HepG2 (cell line): ENCODE measurements around the gene EEF1AKMT3. TPM values are rescaled to one million over a fixed set of nuclear protein-coding genes. Genes with fewer than 3 reads are reported as not detected.

Experiments
- BHLHE40 ChIP-seq: IDR thresholded peaks from 2 replicates; pipeline ENCODE4 v1.6.1; 2011; ENCODE audit warnings: low read length, improper control_type of control experiment
- FOXO1 ChIP-seq: sonication (generic); formaldehyde crosslinking; IDR thresholded peaks from 2 replicates; pipeline ENCODE4 v1.4.0; 2020; ENCODE audit warnings: missing genetic modification reagents
- HOXA3 ChIP-seq: sonication (generic); formaldehyde crosslinking; IDR thresholded peaks from 2 replicates; pipeline ENCODE4 v1.5.0; 2020; ENCODE audit warnings: missing genetic modification reagents
- IKZF4 ChIP-seq: sonication (generic); formaldehyde crosslinking; IDR thresholded peaks from 2 replicates; pipeline ENCODE4 v1.5.1; 2020; ENCODE audit warnings: borderline replicate concordance, mild to moderate bottlenecking, low read depth, missing genetic modification reagents; ENCODE audit errors: not compliant biosample characterization
- MTA3 ChIP-seq: sonication (generic); formaldehyde crosslinking; IDR thresholded peaks from 2 replicates; pipeline ENCODE4 v1.4.0; 2020; ENCODE audit warnings: missing genetic modification reagents
- NFRKB ChIP-seq: fragments of 450-650 bp; IDR thresholded peaks from 2 replicates; pipeline ENCODE4 v1.6.1; 2017
- NR3C1 ChIP-seq: sonication (generic); formaldehyde crosslinking; IDR thresholded peaks from 2 replicates; pipeline ENCODE4 v1.4.0; 2020; ENCODE audit warnings: missing genetic modification reagents
- PLRG1 ChIP-seq: fragments of 450-650 bp; conservative IDR thresholded peaks from 2 replicates; pipeline ENCODE4 v1.6.1; 2016
- PRPF4 ChIP-seq: fragments of 200-400 bp; formaldehyde crosslinking; IDR thresholded peaks from 2 replicates; pipeline ENCODE4 v1.6.1; 2016; ENCODE audit warnings: low read length, low read depth; ENCODE audit not compliant: poor library complexity, severe bottlenecking
- SRSF9 ChIP-seq: fragments of 200-400 bp; formaldehyde crosslinking; IDR thresholded peaks from 2 replicates; pipeline ENCODE4 v1.6.1; 2018; ENCODE audit warnings: borderline replicate concordance, mild to moderate bottlenecking, low read depth, low read length; ENCODE audit not compliant: insufficient read depth, poor library complexity, severe bottlenecking
- SSRP1 ChIP-seq: IDR thresholded peaks from 2 replicates; pipeline ENCODE4 v1.6.1; 2016; ENCODE audit warnings: control low read depth
- TRIM24 ChIP-seq: sonication (generic); formaldehyde crosslinking; IDR thresholded peaks from 2 replicates; pipeline ENCODE4 v1.8.0; 2022; ENCODE audit warnings: mild to moderate bottlenecking, missing genetic modification reagents
- ZBTB21 ChIP-seq: sonication (generic); formaldehyde crosslinking; IDR thresholded peaks from 2 replicates; pipeline ENCODE4 v1.4.0; 2020; ENCODE audit warnings: missing genetic modification reagents
- ZFP36L1 ChIP-seq: sonication (generic); formaldehyde crosslinking; IDR thresholded peaks from 2 replicates; pipeline ENCODE4 v1.8.0; 2022; ENCODE audit warnings: mild to moderate bottlenecking, missing genetic modification reagents, moderate library complexity
- ZKSCAN5 ChIP-seq: sonication (generic); formaldehyde crosslinking; IDR thresholded peaks from 2 replicates; pipeline ENCODE4 v1.5.1; 2020; ENCODE audit warnings: mild to moderate bottlenecking, missing genetic modification reagents
- ZNF10 ChIP-seq: sonication (generic); formaldehyde crosslinking; IDR thresholded peaks from 2 replicates; pipeline ENCODE4 v1.4.0; 2020; ENCODE audit warnings: mild to moderate bottlenecking, low read depth, missing genetic modification reagents, borderline replicate concordance
- ZNF329 ChIP-seq: sonication (generic); formaldehyde crosslinking; IDR thresholded peaks from 2 replicates; pipeline ENCODE4 v1.9.0; 2021; ENCODE audit warnings: low read depth, mild to moderate bottlenecking, missing genetic modification reagents
- ZNF772 ChIP-seq: sonication (generic); formaldehyde crosslinking; IDR thresholded peaks from 2 replicates; pipeline ENCODE4 v1.5.0; 2020; ENCODE audit warnings: mild to moderate bottlenecking, missing genetic modification reagents
- ZNF788 ChIP-seq: sonication (generic); formaldehyde crosslinking; IDR thresholded peaks from 2 replicates; pipeline ENCODE4 v1.5.0; 2020; ENCODE audit warnings: mild to moderate bottlenecking, missing genetic modification reagents, borderline replicate concordance
- polyA plus RNA-seq, 8 experiments: library from polyadenylated mRNA; depleted of rRNA in 3 of 8; stranded (reverse) in 7 of 8; unstranded in 1 of 8; fragments of >200 nt; fragmentation: Illumina TruSeq in 4 of 8; extraction: Trizol in 4 of 8; gene quantifications; 2 replicates each; pipeline versions ENCODE4 v1.2.1 to v1.2.3, GENCODE V29; 2011 to 2016; ENCODE audit warnings: low read depth in 4 of 8, missing spikeins in 1 of 8, mixed read lengths in 1 of 8; ENCODE audit not compliant: insufficient read depth in 1 of 8
- total RNA-seq, 5 experiments: library from RNA; depleted of rRNA; stranded (reverse); fragments of >200 nt; fragmentation: Illumina TruSeq; extraction: Trizol; gene quantifications; 2 replicates each; pipeline ENCODE4 v1.2.3, GENCODE V29; 2016; ENCODE audit warnings: low read depth in 1 of 5
- TF ChIP-seq, protein P1 (sequence below): sonication (generic); formaldehyde crosslinking; IDR thresholded peaks from 2 replicates; pipeline ENCODE4 v1.5.0; 2020; ENCODE audit warnings: missing genetic modification reagents
- TF ChIP-seq, protein P2 (sequence below): conservative IDR thresholded peaks from 2 replicates; pipeline ENCODE4 v1.6.1; 2018; ENCODE audit warnings: missing genetic modification reagents
- TF ChIP-seq, protein P3 (sequence below): sonication (generic); formaldehyde crosslinking; IDR thresholded peaks from 2 replicates; pipeline ENCODE4 v1.4.0; 2020; ENCODE audit warnings: missing genetic modification reagents
- TF ChIP-seq, protein P4 (sequence below): sonication (generic); formaldehyde crosslinking; IDR thresholded peaks from 2 replicates; pipeline ENCODE4 v1.5.1; 2020; ENCODE audit warnings: missing genetic modification reagents, mild to moderate bottlenecking, borderline replicate concordance

EEF1AKMT3 gene
- total and polyA plus RNA-seq, 2 of the 13 experiments (the other 11 are each of a cell fraction or from before 2014, with no cell fraction given) = 4.7 to 11.4 TPM

DNA sequence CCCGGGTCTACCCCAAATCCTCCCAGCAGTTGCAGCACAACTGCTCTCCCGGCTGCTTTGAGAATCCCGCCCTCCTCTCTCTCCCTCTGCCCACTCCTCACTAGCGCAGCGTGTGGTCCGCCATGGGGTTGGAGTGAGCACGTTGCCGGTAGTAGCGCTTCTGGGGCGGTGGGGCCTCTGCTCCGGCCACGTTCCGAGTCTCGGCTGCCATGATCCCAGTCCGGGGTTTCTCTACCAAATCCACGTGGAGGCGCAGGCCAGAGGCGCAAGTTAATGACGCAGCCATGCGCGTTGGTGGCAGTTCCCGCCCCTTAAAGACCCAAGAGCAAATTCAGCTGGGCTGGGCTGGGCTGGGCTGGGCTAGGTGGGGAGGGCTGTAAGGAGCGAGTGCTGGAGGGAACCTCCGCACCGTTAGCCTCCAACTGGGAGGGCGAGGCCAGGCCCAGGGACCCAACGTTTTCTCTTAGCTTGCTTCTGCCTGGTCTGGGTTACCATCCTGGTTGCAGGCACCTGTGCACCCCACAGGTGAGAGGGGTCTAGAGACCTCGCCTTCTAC lies 463 bp upstream of the EEF1AKMT3 start, which contains the start of gene METTL1 (continued):
- TF ChIP-seq, protein P1, sequence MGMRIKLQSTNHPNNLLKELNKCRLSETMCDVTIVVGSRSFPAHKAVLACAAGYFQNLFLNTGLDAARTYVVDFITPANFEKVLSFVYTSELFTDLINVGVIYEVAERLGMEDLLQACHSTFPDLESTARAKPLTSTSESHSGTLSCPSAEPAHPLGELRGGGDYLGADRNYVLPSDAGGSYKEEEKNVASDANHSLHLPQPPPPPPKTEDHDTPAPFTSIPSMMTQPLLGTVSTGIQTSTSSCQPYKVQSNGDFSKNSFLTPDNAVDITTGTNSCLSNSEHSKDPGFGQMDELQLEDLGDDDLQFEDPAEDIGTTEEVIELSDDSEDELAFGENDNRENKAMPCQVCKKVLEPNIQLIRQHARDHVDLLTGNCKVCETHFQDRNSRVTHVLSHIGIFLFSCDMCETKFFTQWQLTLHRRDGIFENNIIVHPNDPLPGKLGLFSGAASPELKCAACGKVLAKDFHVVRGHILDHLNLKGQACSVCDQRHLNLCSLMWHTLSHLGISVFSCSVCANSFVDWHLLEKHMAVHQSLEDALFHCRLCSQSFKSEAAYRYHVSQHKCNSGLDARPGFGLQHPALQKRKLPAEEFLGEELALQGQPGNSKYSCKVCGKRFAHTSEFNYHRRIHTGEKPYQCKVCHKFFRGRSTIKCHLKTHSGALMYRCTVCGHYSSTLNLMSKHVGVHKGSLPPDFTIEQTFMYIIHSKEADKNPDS (CRISPR knock-in tag) = 0 out of 2 replicates have a peak, but pooled peaks have one; percentile 77
- TF ChIP-seq ZFP36L1 (no peak), TRIM24 (no peak), ZNF329 (CRISPR knock-in tag) (peak; percentile 59), MTA3 (no peak), SSRP1 (CRISPR knock-in tag) (no peak), FOXO1 (CRISPR knock-in tag) (peak; percentile 12; the same call in 1 of the 2 replicates), SRSF9 (no peak), NFRKB (peak; percentile 75), ZNF788 (CRISPR knock-in tag) (peak; percentile 81; the same call in 1 of the 2 replicates), ZNF10 (CRISPR knock-in tag) (no peak), ZBTB21 (CRISPR knock-in tag) (no peak; the same call in 1 of the 2 replicates), NR3C1 (CRISPR knock-in tag) (no peak), PRPF4 (no peak), BHLHE40 (no peak), ZKSCAN5 (CRISPR knock-in tag) (no peak), PLRG1 (no peak), HOXA3 (peak; percentile 98), ZNF772 (CRISPR knock-in tag) (peak; percentile 88), IKZF4 (CRISPR knock-in tag) (peak; percentile 84)
- TF ChIP-seq, protein P2, sequence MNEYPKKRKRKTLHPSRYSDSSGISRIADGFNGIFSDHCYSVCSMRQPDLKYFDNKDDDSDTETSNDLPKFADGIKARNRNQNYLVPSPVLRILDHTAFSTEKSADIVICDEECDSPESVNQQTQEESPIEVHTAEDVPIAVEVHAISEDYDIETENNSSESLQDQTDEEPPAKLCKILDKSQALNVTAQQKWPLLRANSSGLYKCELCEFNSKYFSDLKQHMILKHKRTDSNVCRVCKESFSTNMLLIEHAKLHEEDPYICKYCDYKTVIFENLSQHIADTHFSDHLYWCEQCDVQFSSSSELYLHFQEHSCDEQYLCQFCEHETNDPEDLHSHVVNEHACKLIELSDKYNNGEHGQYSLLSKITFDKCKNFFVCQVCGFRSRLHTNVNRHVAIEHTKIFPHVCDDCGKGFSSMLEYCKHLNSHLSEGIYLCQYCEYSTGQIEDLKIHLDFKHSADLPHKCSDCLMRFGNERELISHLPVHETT (CRISPR knock-in tag) = 0 out of 2 replicates have a peak, but pooled peaks have one; percentile 70
- TF ChIP-seq, protein P3, sequence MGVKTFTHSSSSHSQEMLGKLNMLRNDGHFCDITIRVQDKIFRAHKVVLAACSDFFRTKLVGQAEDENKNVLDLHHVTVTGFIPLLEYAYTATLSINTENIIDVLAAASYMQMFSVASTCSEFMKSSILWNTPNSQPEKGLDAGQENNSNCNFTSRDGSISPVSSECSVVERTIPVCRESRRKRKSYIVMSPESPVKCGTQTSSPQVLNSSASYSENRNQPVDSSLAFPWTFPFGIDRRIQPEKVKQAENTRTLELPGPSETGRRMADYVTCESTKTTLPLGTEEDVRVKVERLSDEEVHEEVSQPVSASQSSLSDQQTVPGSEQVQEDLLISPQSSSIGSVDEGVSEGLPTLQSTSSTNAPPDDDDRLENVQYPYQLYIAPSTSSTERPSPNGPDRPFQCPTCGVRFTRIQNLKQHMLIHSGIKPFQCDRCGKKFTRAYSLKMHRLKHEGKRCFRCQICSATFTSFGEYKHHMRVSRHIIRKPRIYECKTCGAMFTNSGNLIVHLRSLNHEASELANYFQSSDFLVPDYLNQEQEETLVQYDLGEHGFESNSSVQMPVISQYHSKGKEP (CRISPR knock-in tag) = 0 out of 2 replicates have a peak, but pooled peaks have one; percentile 31
- TF ChIP-seq, protein P4, sequence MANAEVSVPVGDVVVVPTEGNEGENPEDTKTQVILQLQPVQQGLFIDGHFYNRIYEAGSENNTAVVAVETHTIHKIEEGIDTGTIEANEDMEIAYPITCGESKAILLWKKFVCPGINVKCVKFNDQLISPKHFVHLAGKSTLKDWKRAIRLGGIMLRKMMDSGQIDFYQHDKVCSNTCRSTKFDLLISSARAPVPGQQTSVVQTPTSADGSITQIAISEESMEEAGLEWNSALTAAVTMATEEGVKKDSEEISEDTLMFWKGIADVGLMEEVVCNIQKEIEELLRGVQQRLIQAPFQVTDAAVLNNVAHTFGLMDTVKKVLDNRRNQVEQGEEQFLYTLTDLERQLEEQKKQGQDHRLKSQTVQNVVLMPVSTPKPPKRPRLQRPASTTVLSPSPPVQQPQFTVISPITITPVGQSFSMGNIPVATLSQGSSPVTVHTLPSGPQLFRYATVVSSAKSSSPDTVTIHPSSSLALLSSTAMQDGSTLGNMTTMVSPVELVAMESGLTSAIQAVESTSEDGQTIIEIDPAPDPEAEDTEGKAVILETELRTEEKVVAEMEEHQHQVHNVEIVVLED = peak; percentile 85
